GM23248 (cell line): ENCODE measurements around the gene RTN4R. TPM values are rescaled to one million over a fixed set of nuclear protein-coding genes. Genes with fewer than 3 reads are reported as not detected.

Source experiments
- DNase-seq: peaks from one replicate; pipeline ENCODE4 v3.0.0-alpha.2; 2015
- H2AFZ ChIP-seq: fragments of 200-600 bp; sonication (generic); 2 replicates; pipeline ENCODE4 v1.6.1; 2016; ENCODE audit warnings: antibody characterized with exemption
- H3F3A ChIP-seq: fragments of 200-600 bp; sonication (generic); 2 replicates; pipeline ENCODE4 v1.6.1; 2016; ENCODE audit warnings: mild to moderate bottlenecking, antibody characterized with exemption, mixed run types; ENCODE audit not compliant: insufficient read depth
- H3K27ac ChIP-seq: fragments of 200-600 bp; sonication (generic); 2 replicates; pipeline ENCODE4 v1.5.1; 2016; ENCODE audit warnings: mild to moderate bottlenecking
- H3K27me3 ChIP-seq: fragments of 200-600 bp; sonication (generic); replicated peaks from 2 replicates; pipeline ENCODE4 v1.6.1; 2016; ENCODE audit warnings: mild to moderate bottlenecking; ENCODE audit not compliant: insufficient read depth
- H3K36me3 ChIP-seq: fragments of 200-600 bp; sonication (generic); 2 replicates; pipeline ENCODE4 v1.6.1; 2016; ENCODE audit warnings: low read depth, mild to moderate bottlenecking
- H3K4me1 ChIP-seq: fragments of 200-600 bp; sonication (generic); 2 replicates; pipeline ENCODE4 v1.6.1; 2016; ENCODE audit warnings: mild to moderate bottlenecking; ENCODE audit not compliant: insufficient read depth
- H3K4me2 ChIP-seq: fragments of 200-600 bp; sonication (generic); one replicate; pipeline ENCODE4 v1.6.1; 2016; ENCODE audit warnings: mild to moderate bottlenecking; ENCODE audit not compliant: unreplicated experiment
- H3K4me3 ChIP-seq: fragments of 200-600 bp; sonication (generic); 2 replicates; pipeline ENCODE4 v1.5.1; 2016; ENCODE audit warnings: mild to moderate bottlenecking
- H3K79me2 ChIP-seq: fragments of 200-600 bp; sonication (generic); 2 replicates; pipeline ENCODE4 v1.6.1; 2016; ENCODE audit warnings: mild to moderate bottlenecking; ENCODE audit not compliant: insufficient read depth
- H3K9ac ChIP-seq: fragments of 200-600 bp; sonication (generic); 2 replicates; pipeline ENCODE4 v1.6.1; 2016; ENCODE audit warnings: mild to moderate bottlenecking
- H3K9me2 ChIP-seq: fragments of 200-600 bp; sonication (generic); 2 replicates; pipeline ENCODE4 v1.6.1; 2016; ENCODE audit warnings: mixed run types, mild to moderate bottlenecking, moderate library complexity; ENCODE audit not compliant: insufficient read depth
- H3K9me3 ChIP-seq: fragments of 200-600 bp; sonication (generic); one replicate; pipeline ENCODE4 v1.6.1; 2017; ENCODE audit warnings: low read depth
- H4K20me1 ChIP-seq: fragments of 200-600 bp; sonication (generic); 2 replicates; pipeline ENCODE4 v1.6.0; 2016; ENCODE audit not compliant: insufficient read depth
- EZH2 ChIP-seq: fragments of 200-600 bp; sonication (generic); IDR thresholded peaks from 2 replicates; pipeline ENCODE4 v1.6.1; 2018; ENCODE audit warnings: antibody characterized with exemption, mild to moderate bottlenecking; ENCODE audit not compliant: insufficient read depth, poor library complexity, severe bottlenecking
- EZH2phosphoT487 ChIP-seq: fragments of 200-600 bp; sonication (generic); IDR thresholded peaks from 2 replicates; pipeline ENCODE4 v1.6.1; 2018; ENCODE audit warnings: antibody characterized with exemption, moderate library complexity, mild to moderate bottlenecking, low read depth; ENCODE audit not compliant: insufficient read depth
- WGBS, 2 experiments: methylation state at CpG; one replicate each; pipeline ENCODE4 v1.1.6; 2015 to 2017; ENCODE audit warnings: low lambda C conversion rate in 2 of 2, low coverage in 1 of 2; ENCODE audit errors: missing lambda C conversion rate in 2 of 2; 5-methylcytosine and 5-hydroxymethylcytosine counted together
- in situ Hi-C: fragments of 300-500 bp; cut with MboI; formaldehyde crosslinking; loops from 2 replicates; pipeline ENCODE4 v1.15.0; 2020
- polyA plus RNA-seq: library from polyadenylated mRNA; unstranded; fragments of >200 nt; fragmentation: Nextera tagmentation; extraction: Ambion mirVana; gene quantifications from 2 replicates; pipeline ENCODE4 v1.2.1, GENCODE V29; 2016
- total RNA-seq: library from RNA; depleted of rRNA; stranded (reverse); fragments of >200 nt; shearing (Covaris generic); gene quantifications from 2 replicates; pipeline ENCODE4 v1.2.3, GENCODE V29; 2014

Gene RTN4R
- total and polyA plus RNA-seq, 2 experiments from 2014 or later: 0.25 TPM; not detected in 1

DNA sequence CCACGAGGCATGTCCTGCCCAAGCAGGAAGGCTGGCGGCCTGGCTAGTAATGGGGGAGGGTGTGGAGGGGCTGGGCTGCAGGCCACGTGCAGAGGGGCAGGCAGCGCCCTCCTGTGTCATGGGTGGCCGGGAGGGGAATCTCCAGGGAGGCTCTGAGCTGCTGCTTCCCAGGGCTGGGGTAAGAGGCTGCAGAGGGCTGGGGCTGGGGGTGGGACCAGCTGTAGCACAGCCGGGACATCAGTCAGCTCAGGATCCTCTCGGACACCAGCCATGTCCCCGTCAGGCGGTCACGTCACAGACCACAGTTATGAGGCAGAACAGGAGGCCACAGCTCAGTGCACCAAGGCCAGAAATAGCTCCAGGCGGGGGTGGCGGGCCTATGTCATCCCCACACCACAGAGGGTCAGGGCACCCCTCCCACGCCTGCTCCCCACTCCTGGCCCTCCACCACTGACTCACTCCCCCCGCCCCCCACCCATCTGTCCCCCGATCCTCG lies 21.1 kb downstream of the RTN4R start:
- Histone ChIP-seq H2AFZ (no peak overlapping the region), H4K20me1 (no peaks in the 10 kb centered on the region), H3K9ac (no peak overlapping the region), H3K4me1 (peaks cover 5% of the 10 kb centered on the region), H3K36me3 (no peaks in the 10 kb centered on the region), H3F3A (no peaks in the 10 kb centered on the region), H3K79me2 (no peaks in the 10 kb centered on the region), H3K27ac (no peak overlapping the region), H3K4me2 (no peak overlapping the region), H3K9me3 (no peaks in the 10 kb centered on the region), H3K4me3 (no peak overlapping the region), H3K9me2 (no peaks in the 10 kb centered on the region), H3K27me3 (no peaks in the 10 kb centered on the region)
- in situ Hi-C loops: no loop called here
- whole genome bisulfite sequencing, 2 experiments: 64 to 72% methylated on average over 13 to 15 of the region's 16 CpGs
- TF ChIP-seq EZH2 (no peak), EZH2phosphoT487 (no peak)
- DNase-seq: no peak

DNA sequence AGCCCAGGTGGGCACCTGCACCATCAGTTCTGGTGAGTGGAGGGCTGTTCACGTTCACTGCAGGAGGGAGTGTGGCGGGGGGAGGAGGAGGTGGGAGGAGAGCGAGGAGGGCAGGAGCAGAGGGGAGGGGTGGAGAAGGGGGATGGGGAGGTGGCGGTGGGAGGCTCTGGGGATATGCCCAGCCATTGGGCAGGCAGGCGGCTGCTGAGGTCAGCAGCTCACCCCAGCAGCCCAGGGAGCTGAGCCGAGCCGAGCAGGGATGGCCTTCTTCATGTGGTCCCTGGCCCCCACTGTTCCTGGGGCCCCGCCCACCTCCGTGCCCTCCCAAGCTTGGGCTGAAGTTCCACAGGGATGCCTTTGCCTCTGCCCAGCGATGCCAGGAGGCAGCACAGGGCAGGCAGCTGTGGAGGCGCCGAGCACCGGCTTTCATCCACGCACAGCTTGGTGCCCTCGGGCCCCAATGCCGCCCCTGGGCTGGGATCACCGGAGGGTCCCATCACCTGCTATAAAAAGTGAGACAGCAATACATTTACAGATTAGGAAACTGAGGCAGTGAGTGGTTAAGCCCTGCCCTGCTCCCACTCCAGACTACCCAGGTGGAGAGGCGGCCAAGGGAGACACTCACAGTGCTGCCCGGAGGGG lies 21.6 kb downstream of the RTN4R start:
- Histone ChIP-seq H3K9ac (no peak overlapping the region), H2AFZ (no peak overlapping the region), H3K4me1 (peaks cover 5% of the 10 kb centered on the region)

GRCh38 chr22:20245577-20246367 lies 22.3 kb downstream of the RTN4R start:
- peaks cover 5% of the 10 kb centered on the region for H3K4me1 ChIP-seq
- 81 to 85% methylated on average over 13 to 14 of the region's 14 CpGs for WGBS, 2 experiments
- no peak for TF ChIP-seq EZH2phosphoT487
- TF ChIP-seq EZH2: no peak
- H2AFZ ChIP-seq: no peak overlapping the region
- no peak overlapping the region for H3K4me3 ChIP-seq
- no peaks in the 10 kb centered on the region for H3K27me3 ChIP-seq
- H3K9me2 ChIP-seq: no peaks in the 10 kb centered on the region
- H3K36me3 ChIP-seq: no peaks in the 10 kb centered on the region
- H4K20me1 ChIP-seq: no peaks in the 10 kb centered on the region
- no peaks in the 10 kb centered on the region for H3K79me2 ChIP-seq
- H3K4me2 ChIP-seq: no peak overlapping the region
- no peaks in the 10 kb centered on the region for H3K9me3 ChIP-seq
- in situ Hi-C loops: no loop called here
- H3K27ac ChIP-seq: no peak overlapping the region
- no peak overlapping the region for H3K9ac ChIP-seq
- no peak for DNase-seq
- H3F3A ChIP-seq: no peaks in the 10 kb centered on the region

More for the DNA sequence above, 21.6 kb downstream of the RTN4R start:
- Histone ChIP-seq H3K4me2 (no peak overlapping the region), H3K9me3 (no peaks in the 10 kb centered on the region), H3K9me2 (no peaks in the 10 kb centered on the region), H3K79me2 (no peaks in the 10 kb centered on the region), H3K36me3 (no peaks in the 10 kb centered on the region), H3K4me3 (no peak overlapping the region), H3F3A (no peaks in the 10 kb centered on the region), H4K20me1 (no peaks in the 10 kb centered on the region), H3K27ac (no peak overlapping the region), H3K27me3 (no peaks in the 10 kb centered on the region)
- 88 to 90% methylated on average over 15 to 19 of the region's 19 CpGs for WGBS, 2 experiments
- in situ Hi-C loops: no loop called here
- DNase-seq: no peak
- TF ChIP-seq EZH2phosphoT487: no peak
- TF ChIP-seq EZH2: no peak

DNA sequence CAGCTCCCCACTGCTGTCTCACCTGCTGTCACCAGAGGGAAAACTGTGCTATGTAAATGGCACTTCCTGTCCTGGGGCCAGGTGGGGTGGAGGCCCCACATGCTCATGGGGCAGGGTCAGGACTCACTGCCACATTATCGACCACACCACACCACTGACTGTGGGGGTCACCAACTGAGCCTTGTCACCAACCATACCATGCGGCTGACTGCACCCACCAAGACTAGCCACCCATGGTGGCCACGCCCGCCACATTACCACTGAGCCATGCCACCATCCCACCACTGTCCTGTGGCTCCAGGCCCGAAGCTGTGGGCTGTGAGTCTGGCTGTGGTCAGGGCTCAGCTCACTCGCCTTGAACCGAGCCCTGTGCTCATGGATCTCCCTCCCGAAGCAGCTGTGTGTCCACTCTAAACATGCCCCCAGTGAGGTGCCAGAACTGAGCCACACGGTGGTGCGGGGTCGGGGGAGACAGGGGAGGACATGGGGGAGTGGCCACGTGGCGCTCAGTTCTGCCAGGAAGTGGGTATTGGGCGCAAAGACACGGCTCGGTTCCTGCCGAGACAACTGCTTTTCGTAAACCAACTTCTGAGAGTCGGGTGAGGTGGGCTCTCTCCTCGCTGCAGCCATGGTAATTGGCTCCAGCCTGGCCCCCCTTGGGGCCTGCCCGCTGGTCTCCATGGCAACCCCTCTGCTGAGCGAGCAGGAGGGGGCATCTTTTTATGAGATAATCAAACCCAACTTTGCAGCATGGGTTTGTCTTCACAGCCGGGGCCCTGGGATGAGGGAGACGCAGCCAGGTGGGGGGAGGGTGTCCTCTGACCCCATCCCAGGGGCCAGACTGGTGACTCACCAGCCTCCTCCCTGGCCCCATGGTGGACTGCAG lies 23.2 kb downstream of the RTN4R start:
- Histone ChIP-seq H3K79me2 (no peaks in the 10 kb centered on the region), H3K4me1 (peaks cover 5% of the 10 kb centered on the region), H3F3A (no peaks in the 10 kb centered on the region), H3K4me3 (no peak overlapping the region), H3K4me2 (no peak overlapping the region), H3K9me3 (no peaks in the 10 kb centered on the region), H3K27me3 (no peaks in the 10 kb centered on the region), H3K9me2 (no peaks in the 10 kb centered on the region), H3K9ac (no peak overlapping the region), H3K27ac (no peak overlapping the region), H4K20me1 (no peaks in the 10 kb centered on the region), H2AFZ (no peak overlapping the region), H3K36me3 (no peaks in the 10 kb centered on the region)
- in situ Hi-C loops: no loop called here
- DNase-seq: no peak
- TF ChIP-seq EZH2phosphoT487 (no peak), EZH2 (no peak)
- WGBS, 2 experiments: 70 to 71% methylated on average over 22 to 24 of the region's 24 CpGs
